Esophagus mucosa (tissue), 1 donor: ENCODE data around the gene NR0B2. TPM values are rescaled to one million over a fixed set of nuclear protein-coding genes. Genes with fewer than 3 reads are reported as not detected.
"Not testable (repeated sequence)": the region's sequence is repeated elsewhere in the genome, so short reads cannot be mapped to it uniquely, and the experiment has no call there.

Experiments
- ATAC-seq: fragments of 200-7000 bp; cut with Tn5 transposase; one replicate; pipeline ENCODE4 v1.9.1; 2020
- total RNA-seq: library from RNA; stranded (reverse); gene quantifications from one replicate; pipeline ENCODE4 v1.2.4, GENCODE V29; 2023
- donor health status: DM: yes; HTN: yes; CAD: no.

Gene NR0B2
- total RNA-seq: not detected

DNA sequence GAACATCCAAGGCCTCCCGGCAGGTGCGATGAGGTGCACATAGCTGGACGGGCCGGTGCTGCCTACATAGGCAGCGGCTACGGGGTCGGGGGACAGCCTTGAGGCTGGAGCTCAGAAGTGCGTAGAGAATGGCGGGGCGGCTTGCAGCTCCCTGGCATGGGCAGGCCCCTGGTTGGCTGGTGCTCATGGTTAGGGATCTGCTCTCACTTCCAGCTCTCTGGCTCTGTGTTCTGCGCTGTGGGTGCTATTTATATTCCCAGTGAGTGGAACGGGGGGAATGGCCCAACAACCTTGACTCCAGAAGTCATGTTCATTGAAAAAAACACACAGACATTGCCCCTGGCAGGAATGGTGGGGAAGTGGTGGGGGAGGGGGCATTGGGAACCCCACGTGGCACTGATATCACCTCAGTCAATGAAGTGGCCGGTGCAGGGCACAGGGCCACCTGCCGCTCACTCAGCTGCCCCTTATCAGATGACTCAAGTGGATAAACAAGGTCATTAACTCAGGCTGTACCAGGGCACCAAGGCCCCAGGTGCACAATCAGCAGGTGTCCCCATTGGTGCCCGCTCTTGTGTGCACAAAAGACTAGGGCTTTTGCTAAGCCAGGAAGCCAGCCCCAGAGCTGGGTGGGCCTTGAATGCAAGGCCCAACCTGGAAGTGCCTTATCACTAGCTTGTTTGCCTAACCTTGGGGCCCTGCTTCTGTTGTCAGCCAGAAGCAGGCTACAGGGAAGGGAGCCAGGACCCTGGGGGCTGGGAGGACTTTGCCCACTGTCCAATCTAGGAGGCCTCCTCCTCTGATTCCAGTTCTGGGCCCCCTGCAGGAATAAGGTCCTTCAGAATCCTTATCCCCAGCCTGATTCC is at the start of gene NR0B2:
Gene NR0B2 (minus strand): TSS at position 222 of the 866 bp plus-strand sequence. CDS start 35 bp downstream, at position 187.
- no peak for ATAC-seq

- ATAC-seq: peak; percentile 42
Observed at GRCh38 chr1:26961826-26962225, 48.1 kb upstream of the NR0B2 start.

GRCh38 chr1:26960625-26960966 is 46.8 kb upstream of the NR0B2 start:
- no peak for ATAC-seq

- ATAC-seq: peak; percentile 96
Observed at GRCh38 chr1:26959722-26960624, 46.2 kb upstream of the NR0B2 start, which contains the start of gene KDF1. KDF1 (minus strand) TSS chr1:26960468; CDS start chr1:26952380, 8,088 bp downstream.

GRCh38 chr1:26959270-26959669 is 45.5 kb upstream of the NR0B2 start:
- no peak for ATAC-seq

- ATAC-seq: no peak
Observed at GRCh38 chr1:26957306-26957705, 43.5 kb upstream of the NR0B2 start.

DNA sequence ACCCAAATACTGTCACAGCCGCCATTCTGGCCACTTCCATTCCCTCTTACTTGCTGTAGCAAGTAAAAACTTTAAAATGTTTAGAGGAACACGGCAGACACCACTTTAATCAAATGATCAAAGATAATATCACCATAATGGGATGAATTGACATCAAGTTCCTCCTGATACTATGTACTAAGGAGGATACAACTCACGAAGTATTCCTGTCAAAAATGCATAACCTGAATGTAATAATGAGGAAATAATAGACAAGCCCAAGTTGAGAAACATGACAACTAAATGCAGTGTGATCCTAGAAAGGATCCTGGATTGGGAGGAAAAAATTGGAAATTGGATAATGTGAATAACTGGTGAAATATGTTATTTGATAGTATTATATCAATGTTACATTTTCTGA is 42.5 kb upstream of the NR0B2 start:
- ATAC-seq: no peak

DNA sequence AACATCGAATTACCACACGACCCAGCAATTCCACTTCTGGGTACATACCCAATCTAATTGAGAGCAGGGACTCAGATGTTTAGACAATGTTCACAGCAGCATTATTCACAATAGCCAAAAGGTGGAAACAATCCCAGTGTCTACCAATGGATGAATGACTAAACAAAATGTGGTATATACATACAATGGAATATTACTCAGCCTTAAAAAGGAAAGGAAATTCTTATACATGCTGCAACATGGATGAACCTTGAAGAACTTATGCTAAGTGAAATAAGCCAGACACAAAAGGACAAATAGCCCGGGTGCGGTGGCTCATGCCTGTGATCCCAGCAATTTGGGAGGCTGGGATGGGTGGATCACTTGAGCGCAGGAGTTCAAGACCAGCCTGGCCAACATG is 39.6 kb upstream of the NR0B2 start:
- no peak for ATAC-seq

DNA sequence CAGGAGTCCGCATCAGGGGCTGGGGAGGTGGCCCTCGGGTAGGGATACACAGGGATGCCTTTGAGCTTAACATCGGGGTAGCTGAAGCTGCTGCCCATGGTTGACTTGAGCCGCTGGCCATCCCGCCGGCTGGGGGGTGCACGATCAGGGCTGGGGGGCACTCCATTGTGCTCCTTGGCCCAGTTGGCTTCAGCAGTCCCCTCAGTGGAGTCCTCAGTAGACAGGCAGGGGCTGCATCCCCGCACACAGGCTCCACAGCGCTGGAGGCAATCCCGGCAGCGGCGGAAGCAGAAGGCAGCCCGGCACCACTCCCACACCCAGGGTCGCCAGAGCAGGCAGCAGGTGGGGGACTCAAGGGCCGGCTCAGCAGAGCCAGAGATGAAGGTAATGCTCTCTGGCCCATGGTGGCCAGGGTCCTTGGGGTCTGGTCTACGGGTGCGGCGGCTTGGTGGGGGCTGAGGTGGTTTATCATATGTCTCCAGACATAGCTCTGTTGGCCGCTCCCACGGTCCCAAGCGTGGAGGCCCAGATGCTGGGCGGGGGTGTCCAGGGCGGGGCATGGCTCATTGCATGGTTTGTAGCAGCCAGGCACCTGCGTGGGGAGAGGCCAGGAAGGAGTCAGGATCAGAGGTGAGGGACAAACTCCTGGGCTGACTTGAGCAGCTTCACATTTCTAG is 38.2 kb upstream of the NR0B2 start:
- ATAC-seq: no peak

GRCh38 chr1:26951216-26951615 is 37.4 kb upstream of the NR0B2 start:
- no peak for ATAC-seq

- no peak for ATAC-seq
Observed at GRCh38 chr1:26950602-26951001, 36.8 kb upstream of the NR0B2 start.

DNA sequence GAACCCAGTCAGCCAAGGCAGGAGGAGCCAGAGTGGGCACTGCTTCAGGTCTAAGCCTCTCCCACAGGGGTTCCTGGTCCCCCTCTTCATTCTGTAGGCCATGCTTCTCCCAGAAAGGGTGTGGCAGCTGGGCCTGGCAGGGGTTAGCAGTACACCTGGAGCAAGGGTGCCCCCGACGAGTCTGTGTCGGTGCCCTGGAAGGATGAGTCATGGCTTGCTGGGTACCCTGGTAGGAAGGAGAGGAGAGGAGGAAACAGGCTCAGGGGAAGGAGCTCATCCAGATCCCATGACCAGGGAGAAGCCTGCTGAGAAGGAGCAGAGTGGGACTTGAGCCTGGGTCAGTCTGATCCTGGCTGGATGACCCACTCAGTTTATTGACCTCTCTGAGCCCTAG is 36.1 kb upstream of the NR0B2 start:
- ATAC-seq: peak; percentile 35

DNA sequence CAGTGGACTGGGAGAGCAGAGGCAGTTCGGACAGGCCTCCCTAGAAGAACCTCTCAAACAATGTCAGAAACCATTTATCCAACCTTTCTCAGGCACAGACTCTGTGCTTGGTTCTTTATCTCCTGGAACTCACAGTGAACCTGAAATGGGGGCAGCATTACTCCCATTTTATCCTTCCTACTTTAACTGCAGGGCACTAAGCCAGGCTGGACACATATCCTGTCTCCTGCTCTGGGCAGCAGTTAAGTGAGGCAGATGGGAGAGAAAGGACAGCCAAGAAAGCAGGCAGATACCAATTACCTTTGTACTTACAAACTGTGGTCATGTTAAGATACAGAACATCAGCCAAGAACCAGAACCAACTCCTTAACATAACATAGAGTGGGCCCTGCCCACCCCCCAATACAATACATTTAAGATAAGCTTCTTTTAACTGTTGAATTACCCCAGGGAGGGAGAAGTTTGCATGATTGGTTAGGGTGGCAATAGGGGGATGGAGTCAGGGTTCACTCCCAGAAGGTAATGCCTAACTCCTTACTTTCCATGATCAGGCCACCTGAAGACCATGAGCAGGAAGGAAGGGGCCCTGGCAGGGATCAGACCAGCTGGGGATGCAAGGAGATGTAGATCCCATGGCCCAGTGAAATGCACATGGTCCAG is 35.6 kb upstream of the NR0B2 start:
- ATAC-seq: no peak

- ATAC-seq: not testable (repeated sequence)
Observed at GRCh38 chr1:26948725-26949057, 34.9 kb upstream of the NR0B2 start.

DNA sequence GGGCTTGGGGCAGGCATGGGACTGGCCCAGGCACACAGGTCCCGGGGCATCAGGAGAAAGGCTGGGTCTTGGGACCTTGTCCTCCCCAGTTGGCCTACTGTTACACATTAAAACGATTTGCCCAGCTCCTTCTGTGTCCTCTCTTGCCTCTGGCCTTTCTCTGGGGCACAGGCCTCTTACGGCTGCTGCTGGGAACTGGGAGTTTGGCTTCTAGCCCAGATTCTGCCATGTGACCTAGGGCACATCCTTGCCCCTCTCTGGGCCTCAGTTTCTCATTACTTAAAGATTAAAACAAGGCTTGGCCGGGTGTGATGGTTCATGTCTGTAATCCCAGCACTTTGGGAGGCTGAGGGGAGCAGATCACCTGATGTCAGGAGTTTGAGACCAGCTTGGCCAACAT is 32.5 kb upstream of the NR0B2 start:
- ATAC-seq: no peak

DNA sequence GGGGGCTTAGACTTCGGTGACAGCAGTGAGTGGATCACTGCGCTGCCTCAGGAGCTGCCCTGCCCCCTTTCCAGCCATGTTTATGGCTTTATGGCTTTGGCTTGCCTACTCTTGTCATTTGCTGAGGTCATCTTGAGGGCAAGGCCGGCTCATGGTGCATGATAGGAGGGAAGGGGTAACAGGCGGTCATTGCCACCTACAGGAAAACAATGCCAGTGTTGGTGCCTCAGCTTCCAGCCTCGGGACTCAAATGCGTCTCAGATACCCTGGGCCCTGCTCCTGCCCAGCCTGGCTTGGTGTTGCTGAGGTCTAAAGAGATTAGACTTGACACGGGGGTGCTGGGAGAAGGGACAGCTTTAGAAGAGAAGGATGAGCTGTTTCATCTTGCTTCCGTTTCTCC is 32.0 kb upstream of the NR0B2 start:
- no peak for ATAC-seq

- no peak for ATAC-seq
Observed at GRCh38 chr1:26945138-26945537, 31.4 kb upstream of the NR0B2 start.

- ATAC-seq: no peak
Observed at GRCh38 chr1:26942656-26943055, 28.9 kb upstream of the NR0B2 start.

DNA sequence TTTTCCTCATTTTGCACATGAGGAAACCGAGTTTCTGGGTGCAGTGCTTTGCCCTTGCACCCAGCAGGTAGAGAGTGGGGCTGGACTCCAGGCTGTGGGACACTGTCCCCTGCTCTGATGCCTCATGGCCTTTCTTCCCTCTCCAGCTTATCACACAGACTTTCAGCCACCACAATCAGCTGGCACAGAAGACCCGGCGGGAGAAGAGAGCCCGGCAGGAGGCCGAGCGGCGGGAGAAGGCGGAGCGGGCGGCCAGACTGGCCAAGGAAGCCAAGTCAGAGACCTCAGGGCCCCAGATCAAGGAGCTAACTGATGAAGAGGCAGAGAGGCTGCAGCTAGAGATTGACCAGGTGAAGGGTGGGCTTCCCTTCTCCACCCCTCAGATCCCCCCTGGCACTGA is 27.5 kb upstream of the NR0B2 start:
- no peak for ATAC-seq

DNA sequence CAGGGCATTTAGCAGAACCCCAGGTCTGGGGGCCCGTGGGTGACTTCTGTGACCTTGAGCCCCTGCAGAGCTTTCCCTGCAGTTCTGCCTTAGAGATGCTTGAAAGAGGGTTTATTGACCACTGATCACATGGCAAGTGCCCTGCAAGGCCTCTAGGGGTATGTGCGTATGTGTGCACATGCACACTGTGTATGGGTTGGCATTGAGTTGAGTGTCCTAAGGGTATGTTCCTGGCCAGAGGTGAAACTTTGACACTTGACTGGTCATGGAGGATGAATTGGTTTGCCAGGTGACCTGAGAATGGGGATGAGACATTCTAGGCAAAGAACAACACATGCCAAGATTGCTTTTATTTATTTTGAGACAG is 24.9 kb upstream of the NR0B2 start:
- no peak for ATAC-seq

- ATAC-seq: peak; percentile 14
Observed at GRCh38 chr1:26938004-26938658, 24.4 kb upstream of the NR0B2 start.

- no peak for ATAC-seq
Observed at GRCh38 chr1:26936823-26937222, 23.0 kb upstream of the NR0B2 start.
